Lower leg skin (tissue), 3 donors: Measurements from ENCODE around the gene CSNK1A1.

ENCODE experiments used
- CTCF ChIP-seq, 3 donors: fragments of 450-650 bp; IDR thresholded peaks; one replicate each; pipeline ENCODE4 v1.5.1; 2016; ENCODE audit warnings: antibody characterized with exemption in 3 of 3, mild to moderate bottlenecking in 3 of 3, moderate library complexity in 2 of 3
- POLR2A ChIP-seq, 2 donors: fragments of 450-650 bp; IDR thresholded peaks; one replicate each; pipeline ENCODE4 v1.6.1; 2016 to 2017; ENCODE audit warnings: antibody characterized with exemption in 2 of 2, mild to moderate bottlenecking in 1 of 2, moderate library complexity in 1 of 2

- no peak for TF ChIP-seq POLR2A (IDR thresholded peaks at IDR 0.05)
- TF ChIP-seq CTCF (IDR thresholded peaks at IDR 0.05): no peak
Observed at GRCh38 chr5:149517461-149518122, 33.6 kb downstream of the CSNK1A1 start.
